ENCODE data around the gene DFFA. TPM values are rescaled to one million over a fixed set of nuclear protein-coding genes. Genes with fewer than 3 reads are reported as not detected.

Gene DFFA
- polyA plus RNA-seq, 3 donors: 11.0 to 17.8 (median 17.3) TPM

- H3K36me3 Mint-ChIP-seq: no peaks in the 10 kb centered on the region
- Histone ChIP-seq H3K27me3 (ENCODE audit: control insufficient read depth in 2 of 2, insufficient read depth in 2 of 2, low read length in 2 of 2) (no peaks in the 10 kb centered on the region), H3K4me3 (replicated peaks in 1 of 3; ENCODE audit: low read depth in 2 of 3, low read length in 3 of 3) (peak overlapping the region; percentile 37 to 84 (median 67)), H4K20me1 (ENCODE audit: insufficient read depth, low read length) (no peaks in the 10 kb centered on the region), H3K79me2 (ENCODE audit: insufficient read depth, low read length) (no peaks in the 10 kb centered on the region), H3K36me3 (replicated peaks in 1 of 2; ENCODE audit: control insufficient read depth in 1 of 2, insufficient read depth in 2 of 2, low read length in 2 of 2) (no peaks in the 10 kb centered on the region), H3K4me2 (replicated peaks; ENCODE audit: extremely low read depth, low read length, poor library complexity, severe bottlenecking) (peak overlapping the region; percentile 86), H3K27ac (ENCODE audit: low read depth in 1 of 2, low read length in 2 of 2) (peak overlapping the region in 1 of 2 donors; percentile 54), H2AFZ (ENCODE audit: insufficient read depth, low read depth, low read length, poor library complexity, severe bottlenecking) (peak overlapping the region; percentile 97), H3K9ac (ENCODE audit: insufficient read depth, low read length, poor library complexity, severe bottlenecking) (peak overlapping the region; percentile 58), H3K4me1 (ENCODE audit: control insufficient read depth in 1 of 2, insufficient read depth in 2 of 2, low read length in 2 of 2) (peaks cover 25 to 40% of the 10 kb centered on the region in 2 donors), H3K9me3 (replicated peaks in 1 of 2; ENCODE audit: control insufficient read depth in 1 of 2, insufficient read depth in 1 of 2, low read length in 2 of 2) (no peaks in the 10 kb centered on the region)
- H3K27me3 Mint-ChIP-seq (ENCODE audit: low read depth in 3 of 3): peaks cover 0 to 5% (median 1%) of the 10 kb centered on the region in 3 donors
- H3K9me3 Mint-ChIP-seq: no peaks in the 10 kb centered on the region
- 22% methylated on average over 28 of the region's 30 CpGs for WGBS (ENCODE audit: insufficient coverage)
- H3K4me1 Mint-ChIP-seq: peaks cover 28% of the 10 kb centered on the region
- intact Hi-C loops (cut with micrococcal nuclease): loop anchor here (2.0 to 5.0 kb wide), 3 partner anchors 41 to 61 kb away; partner anchors contain the start of genes DFFA (in 2 of the 2) and PEX14 (in 1 of the 2)
- DNase-seq: no peak
- peak overlapping the region; percentile 13 to 91 (median 24) for H3K27ac Mint-ChIP-seq
- H3K4me3 Mint-ChIP-seq: peak overlapping the region; percentile 88 to 92
- TF ChIP-seq CTCF (IDR thresholded peaks at IDR 0.05): no peak
Observed at GRCh38 chr1:10431070-10431730, 41.1 kb downstream of the DFFA start.

- Mint-ChIP-seq H3K4me1 (peaks cover 33% of the 10 kb centered on the region), H3K27ac (peak within 1 kb of the TSS; percentile 72 to 96 (median 91)), H3K36me3 (peaks cover 5% of the 10 kb centered on the region in 2 donors), H3K27me3 (ENCODE audit: low read depth in 3 of 3) (peaks cover 0 to 5% (median 1%) of the 10 kb centered on the region in 3 donors), H3K4me3 (peak within 1 kb of the TSS; percentile 88 to 92), H3K9me3 (peaks cover 0 to 5% (median 0%) of the 10 kb centered on the region in 7 donors)
- Histone ChIP-seq H3K79me2 (ENCODE audit: insufficient read depth, low read length) (no peaks in the 10 kb centered on the region), H3K27ac (ENCODE audit: low read depth in 1 of 2, low read length in 2 of 2) (peak within 1 kb of the TSS; percentile 41 to 54), H3K9me3 (replicated peaks in 1 of 2; ENCODE audit: control insufficient read depth in 1 of 2, insufficient read depth in 1 of 2, low read length in 2 of 2) (no peaks in the 10 kb centered on the region), H3K4me3 (replicated peaks in 1 of 3; ENCODE audit: low read depth in 2 of 3, low read length in 3 of 3) (peak within 1 kb of the TSS; percentile 37 to 84 (median 67)), H3K4me2 (replicated peaks; ENCODE audit: extremely low read depth, low read length, poor library complexity, severe bottlenecking) (peak within 1 kb of the TSS; percentile 86), H3K9ac (ENCODE audit: insufficient read depth, low read length, poor library complexity, severe bottlenecking) (peak within 1 kb of the TSS; percentile 58), H3K36me3 (replicated peaks in 1 of 2; ENCODE audit: control insufficient read depth in 1 of 2, insufficient read depth in 2 of 2, low read length in 2 of 2) (no peaks in the 10 kb centered on the region), H3K27me3 (ENCODE audit: control insufficient read depth in 2 of 2, insufficient read depth in 2 of 2, low read length in 2 of 2) (no peaks in the 10 kb centered on the region), H4K20me1 (ENCODE audit: insufficient read depth, low read length) (no peaks in the 10 kb centered on the region), H3K4me1 (ENCODE audit: control insufficient read depth in 1 of 2, insufficient read depth in 2 of 2, low read length in 2 of 2) (peaks cover 25 to 40% of the 10 kb centered on the region in 2 donors), H2AFZ (ENCODE audit: insufficient read depth, low read depth, low read length, poor library complexity, severe bottlenecking) (peak within 1 kb of the TSS; percentile 97)
- under 1% methylated on average over 95 of the region's 95 CpGs for WGBS (ENCODE audit: insufficient coverage)
- peak; percentile 83 to 87 (median 84) for DNase-seq
- TF ChIP-seq CTCF (IDR thresholded peaks at IDR 0.05): peak; percentile 99
- intact Hi-C loops (cut with micrococcal nuclease): loop anchor here (1.0 to 5.0 kb wide), 4 partner anchors 42 to 64 kb away; partner anchors contain the start of genes DFFA (in 2 of the 2) and PEX14 (in 1 of the 2)
Observed at GRCh38 chr1:10430216-10431069, 41.9 kb downstream of the DFFA start, which contains the start of gene CENPS. Gene CENPS (plus strand): TSS chr1:10430433. CDS start chr1:10430518, 85 bp downstream.

Measured in CD14-positive monocyte (primary cell).